NCI-H187 treated with DMSO at 0.1 percent for 48 hours (cell line): Measurements from ENCODE around the gene MGAT5.

Experiments
- DNase-seq: peaks from one replicate; lab custom pipeline; 2025; lab: John Stamatoyannopoulos, UW

The MGAT5 gene

DNA sequence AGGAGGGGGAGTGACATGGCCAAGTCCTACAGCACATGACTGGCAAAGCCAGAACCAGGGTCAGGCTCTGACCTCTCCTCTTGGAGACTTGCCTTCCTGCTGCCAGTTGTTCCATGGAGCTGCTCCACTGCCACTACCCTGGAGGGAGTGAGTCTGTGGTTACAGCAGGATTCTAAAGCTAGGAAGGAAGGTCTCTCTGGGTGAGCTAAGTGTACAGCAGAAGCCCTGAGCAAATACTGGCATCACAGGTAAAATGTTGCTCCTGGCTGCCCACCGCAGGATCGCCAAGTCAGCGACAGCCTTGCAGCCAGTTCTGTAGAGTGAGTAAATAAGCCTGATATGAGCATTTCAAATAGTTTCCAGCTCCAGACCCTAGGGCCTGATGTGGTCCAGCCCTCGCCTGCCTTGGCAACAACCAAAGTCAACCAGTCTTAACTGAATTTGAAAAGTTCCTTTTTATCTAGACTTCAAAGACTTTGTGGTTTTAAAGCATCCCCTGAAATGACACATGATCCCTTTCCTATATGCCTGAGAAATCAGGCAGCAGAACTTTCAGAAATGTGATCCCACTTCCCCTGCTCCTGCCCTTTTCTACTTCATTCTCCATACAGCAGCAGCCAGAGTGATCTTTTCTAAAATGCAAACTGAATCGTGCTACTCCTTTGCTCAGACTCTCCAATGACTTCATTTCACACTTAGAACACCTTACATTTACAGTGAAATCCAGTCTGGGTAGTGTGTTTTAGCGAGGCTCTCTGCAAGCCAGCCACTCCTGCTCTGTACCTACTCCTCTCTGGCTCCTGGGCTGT, 114.3 kb downstream of the MGAT5 start:
- no peak for DNase-seq

DNA sequence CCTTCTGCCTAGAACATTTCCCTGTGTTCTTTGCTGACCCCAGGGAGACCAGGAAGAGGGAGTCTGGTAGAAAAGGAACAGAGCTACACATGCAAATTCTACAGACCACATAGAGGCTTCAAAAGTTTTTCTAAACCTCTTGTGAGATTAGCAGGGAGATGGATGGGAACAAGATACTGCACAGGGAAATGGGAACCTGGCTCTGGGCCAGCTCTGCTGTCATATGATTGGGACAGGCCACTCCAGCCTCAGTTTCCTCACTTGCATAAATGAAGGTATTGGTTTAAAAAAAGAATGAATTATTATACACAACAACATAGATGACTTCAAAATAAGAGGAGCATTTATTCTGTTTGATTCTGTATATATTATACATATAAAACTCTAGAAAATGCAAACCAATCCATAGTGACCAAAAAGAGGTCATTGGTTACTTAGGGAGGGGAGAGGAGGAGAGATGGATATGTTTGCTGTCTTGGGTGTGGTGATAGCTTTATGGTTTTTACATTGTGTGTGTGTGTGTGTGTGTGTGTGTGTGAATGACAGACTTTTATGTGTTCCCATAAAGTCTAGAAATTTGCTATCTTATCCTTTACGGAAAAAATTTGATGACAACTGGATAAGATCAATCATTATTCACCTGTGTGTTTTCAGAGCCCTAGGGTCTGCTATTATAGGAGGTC, 115.5 kb downstream of the MGAT5 start:
- no peak for DNase-seq

DNA sequence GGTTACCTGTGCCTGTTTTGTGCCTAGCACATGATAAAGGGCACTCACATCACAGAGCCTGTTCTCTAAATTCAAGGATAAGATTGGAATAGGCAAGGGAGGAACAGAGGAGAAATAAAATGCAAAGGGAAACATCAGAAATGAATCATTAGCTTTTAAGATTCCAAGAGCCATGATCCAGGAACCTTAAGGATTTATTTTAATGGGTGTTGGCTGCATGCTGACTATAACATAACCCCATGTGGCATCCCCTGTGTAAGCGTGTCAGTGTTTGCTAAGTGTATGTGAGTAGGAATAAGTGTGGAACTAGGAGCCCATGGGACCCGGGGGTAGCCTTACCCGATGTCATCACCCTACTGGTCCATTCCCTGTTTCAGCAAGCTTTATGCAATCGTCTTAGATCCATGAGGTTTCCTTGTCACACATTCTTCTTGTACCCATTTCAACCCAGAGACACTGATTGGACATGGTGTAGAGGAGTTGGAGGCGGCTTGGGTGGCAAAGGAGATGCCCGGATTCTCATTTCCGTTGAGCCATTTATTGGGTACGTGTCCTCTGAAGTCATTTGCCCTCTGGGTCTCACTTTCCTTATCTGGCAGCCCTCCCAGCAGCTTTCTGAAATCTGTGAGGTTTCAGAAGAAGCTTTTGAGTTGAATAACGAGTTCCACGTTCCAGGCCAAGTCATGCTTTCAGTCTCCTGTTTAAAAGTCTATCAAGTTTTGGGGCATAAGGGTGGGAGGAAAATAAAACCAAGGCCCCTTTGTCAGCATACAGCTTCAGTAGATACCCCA, 117.0 kb downstream of the MGAT5 start:
- DNase-seq, result no peak

DNA sequence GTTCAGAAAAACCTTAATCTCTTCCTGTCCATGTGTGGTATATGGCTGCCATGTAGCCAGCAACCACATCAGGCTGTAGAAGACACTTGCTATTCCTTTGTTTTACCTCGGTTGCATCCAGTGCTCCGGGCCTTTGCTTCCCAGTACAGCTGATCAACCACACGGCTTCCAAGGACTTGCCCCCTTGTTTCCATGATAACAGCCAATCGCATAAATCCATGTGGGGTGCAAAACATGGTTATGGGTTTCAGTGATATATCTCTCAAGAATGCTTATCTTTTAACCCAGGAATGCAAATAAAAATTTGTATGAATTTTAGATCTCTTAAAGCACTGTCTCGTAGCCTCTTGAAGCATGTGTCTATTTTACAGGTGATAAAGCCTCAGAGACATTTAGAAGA, 118.3 kb downstream of the MGAT5 start:
- DNase-seq, result no peak

GRCh38 chr2:134372611-134373131, 118.8 kb downstream of the MGAT5 start:
- DNase-seq, result no peak

- no peak for DNase-seq
Observed at GRCh38 chr2:134375935-134376334, 122.1 kb downstream of the MGAT5 start.

DNA sequence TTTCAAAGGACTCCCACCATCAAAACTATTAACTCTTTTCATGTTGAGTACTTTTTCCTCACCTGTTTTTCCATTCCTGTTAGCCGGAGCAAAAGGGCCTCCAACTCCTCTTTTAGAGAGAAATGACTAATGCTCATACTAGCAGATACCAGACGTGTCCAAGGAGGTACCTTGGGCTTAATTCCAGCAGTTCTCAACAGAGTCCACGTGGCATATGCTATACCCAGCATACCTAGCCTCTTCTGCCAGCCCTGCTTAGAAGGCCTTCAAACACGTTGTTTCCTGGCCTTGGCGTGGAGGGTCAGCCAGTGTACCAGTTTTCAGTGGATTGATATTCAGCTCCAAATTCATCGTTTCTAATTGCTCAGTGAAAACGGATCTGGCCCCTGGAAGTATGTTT, 123.9 kb downstream of the MGAT5 start:
- no peak for DNase-seq

DNA sequence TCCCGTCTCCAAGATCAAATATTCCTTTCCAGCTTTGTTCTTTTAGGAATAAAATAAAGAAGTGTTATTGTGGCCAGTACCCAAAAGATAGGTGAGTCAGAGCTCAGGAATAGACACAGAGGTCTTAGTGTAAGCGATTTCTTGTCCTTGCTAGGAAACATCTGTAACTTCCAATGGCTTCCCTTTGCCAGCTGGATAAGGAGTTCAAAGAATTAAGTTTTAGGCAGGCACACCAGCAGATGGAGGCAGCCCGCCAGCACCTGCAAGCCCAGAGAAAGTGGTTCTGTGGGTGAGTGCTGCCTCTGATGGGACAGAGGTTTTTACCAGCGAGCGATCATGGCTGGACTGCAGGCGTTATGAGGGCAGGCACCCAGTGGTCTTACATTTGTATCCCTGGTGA, 125.4 kb downstream of the MGAT5 start:
- DNase-seq, result no peak

- DNase-seq, result no peak
Observed at GRCh38 chr2:134379722-134380121, 125.8 kb downstream of the MGAT5 start.

GRCh38 chr2:134381141-134381540, 127.3 kb downstream of the MGAT5 start:
- DNase-seq, result no peak

GRCh38 chr2:134384131-134384530, 130.3 kb downstream of the MGAT5 start:
- DNase-seq, result no peak

GRCh38 chr2:134385195-134385594, 131.3 kb downstream of the MGAT5 start:
- DNase-seq, result no peak

DNA sequence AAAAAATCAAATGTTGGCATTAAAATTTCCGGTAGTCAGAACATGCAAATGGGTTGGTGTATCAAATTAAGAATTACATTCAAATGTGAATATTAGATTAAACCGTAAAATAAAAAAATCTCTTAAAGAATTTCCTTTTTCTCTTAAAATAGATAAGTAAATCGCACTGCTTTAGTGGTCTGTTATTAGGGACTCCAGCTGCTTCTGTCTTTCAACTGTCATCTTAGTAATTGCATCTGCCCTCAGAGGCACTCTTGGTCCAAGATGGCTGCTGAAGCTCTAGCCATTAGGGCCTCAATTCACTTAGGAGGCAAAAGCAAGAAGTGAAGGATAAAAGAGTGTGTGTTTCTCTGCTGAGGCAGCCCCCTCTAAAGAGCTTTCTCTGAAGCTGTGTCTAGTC, 132.4 kb downstream of the MGAT5 start:
- no peak for DNase-seq

GRCh38 chr2:134389381-134389780, 135.5 kb downstream of the MGAT5 start:
- no peak for DNase-seq

GRCh38 chr2:134391751-134392160, 137.9 kb downstream of the MGAT5 start:
- no peak for DNase-seq

DNA sequence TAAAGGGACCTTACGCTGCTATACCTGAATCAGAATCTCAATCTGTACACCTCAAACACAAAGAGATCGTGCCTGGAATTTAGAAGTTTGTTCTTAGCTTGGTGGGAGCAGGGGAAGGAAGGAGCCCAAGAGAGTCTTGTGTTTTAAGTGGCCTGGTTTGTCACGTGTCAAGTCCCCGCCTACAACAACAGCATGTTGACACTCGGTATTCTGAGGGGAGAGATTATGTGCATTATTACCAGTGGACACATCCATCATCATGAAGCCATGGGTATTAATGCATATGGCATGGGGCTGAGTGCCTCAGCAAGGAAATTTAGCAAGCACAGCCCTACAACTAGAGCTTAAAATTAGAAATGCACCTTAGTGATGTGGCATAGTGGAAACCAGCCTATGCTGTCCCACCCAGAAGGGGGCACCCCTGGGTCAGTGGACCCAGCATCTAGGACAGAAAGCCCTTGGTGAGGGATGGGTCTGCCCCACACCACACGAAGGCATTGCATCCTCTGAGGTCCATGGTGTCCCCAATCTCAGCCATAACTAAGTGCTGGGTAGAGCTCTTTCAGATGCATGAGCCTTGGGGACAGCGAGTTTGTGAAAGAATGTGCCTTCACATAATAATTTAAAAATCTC, 138.7 kb downstream of the MGAT5 start:
- DNase-seq, result no peak

DNA sequence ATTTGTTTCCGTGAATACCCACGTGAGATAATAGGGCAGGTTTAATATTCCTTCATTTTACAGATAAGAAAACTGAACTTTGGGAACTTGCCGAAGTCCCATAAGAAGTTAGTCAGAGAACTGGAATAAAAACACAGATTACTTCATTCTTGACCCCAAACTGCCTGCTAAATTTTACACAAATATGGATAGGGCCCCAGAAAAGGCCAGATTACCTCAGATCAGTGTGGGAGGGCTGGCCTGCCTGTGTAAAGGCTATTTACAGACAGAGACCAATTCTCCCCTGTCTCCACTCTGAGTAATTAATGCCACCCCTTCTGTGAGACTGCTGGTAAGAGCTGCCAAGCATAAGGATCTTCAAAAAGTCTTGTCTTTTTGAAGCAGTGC, 139.2 kb downstream of the MGAT5 start:
- DNase-seq, result no peak

- no peak for DNase-seq
Observed at GRCh38 chr2:134395779-134396178, 141.9 kb downstream of the MGAT5 start.

GRCh38 chr2:134396493-134396892, 142.6 kb downstream of the MGAT5 start:
- no peak for DNase-seq

DNA sequence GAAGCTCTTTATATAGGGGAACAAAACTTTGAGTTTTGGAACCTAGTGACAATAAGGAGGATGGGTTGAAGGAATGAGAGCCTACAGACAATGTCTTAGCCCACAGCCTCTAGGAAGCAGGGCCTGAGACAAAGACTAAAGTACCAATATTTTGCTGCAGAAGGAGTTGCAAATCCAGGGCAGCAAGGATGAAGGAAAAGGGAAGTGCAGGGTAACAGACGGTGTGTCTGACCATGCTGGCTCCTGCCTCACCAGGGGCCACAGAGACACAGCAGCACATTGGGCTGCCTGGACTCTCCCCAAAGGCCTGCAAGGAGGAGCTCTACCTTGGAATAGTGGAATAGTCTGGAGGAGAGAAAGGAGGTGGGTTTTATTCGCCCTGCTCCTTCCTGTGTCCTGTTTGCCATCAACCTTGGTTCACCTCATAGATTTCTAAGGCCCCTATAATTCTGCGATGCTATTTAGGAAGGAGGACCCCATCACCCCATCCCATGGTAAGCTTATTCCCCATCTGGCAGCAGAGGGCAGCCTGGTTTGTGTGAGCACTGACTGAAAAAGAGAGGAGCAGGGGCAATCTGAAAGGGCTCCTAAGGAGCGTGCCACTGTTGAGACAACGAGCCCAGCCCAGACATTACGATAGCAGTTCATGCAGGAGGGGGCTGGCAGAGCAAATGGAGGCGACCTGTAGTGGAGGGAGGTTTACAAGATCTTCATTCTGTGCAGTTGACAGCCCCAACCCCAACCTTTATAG, 143.4 kb downstream of the MGAT5 start:
- no peak for DNase-seq

GRCh38 chr2:134398300-134398699, 144.4 kb downstream of the MGAT5 start:
- no peak for DNase-seq
